ENCODE results near the gene CBR4.

Gene CBR4

GRCh38 chr4:169010125-169011023, at the start of gene CBR4:
CBR4 (minus strand) TSS chr4:169010255; CDS start chr4:169010089, 166 bp downstream.
- peaks cover 15% of the 10 kb centered on the region for H3K36me3 ChIP-seq (ENCODE audit: insufficient read depth, low read depth, low read length)
- no peaks in the 10 kb centered on the region for H3K27me3 ChIP-seq (ENCODE audit: insufficient read depth, low read length)
- H3K9me3 ChIP-seq (ENCODE audit: insufficient read depth, low read depth, low read length), result no peaks in the 10 kb centered on the region
- peak within 1 kb of the TSS; percentile 76 for H3K4me3 ChIP-seq (ENCODE audit: low read length)
- H3K27ac ChIP-seq (ENCODE audit: low read length), result peak within 1 kb of the TSS; percentile 15
- H3K4me1 ChIP-seq (ENCODE audit: insufficient read depth, low read length), result peaks cover 17% of the 10 kb centered on the region; the same call in 1 of the 2 replicates
- H3K9ac ChIP-seq (ENCODE audit: low read depth, low read length), result peak within 1 kb of the TSS; percentile 96

DNA sequence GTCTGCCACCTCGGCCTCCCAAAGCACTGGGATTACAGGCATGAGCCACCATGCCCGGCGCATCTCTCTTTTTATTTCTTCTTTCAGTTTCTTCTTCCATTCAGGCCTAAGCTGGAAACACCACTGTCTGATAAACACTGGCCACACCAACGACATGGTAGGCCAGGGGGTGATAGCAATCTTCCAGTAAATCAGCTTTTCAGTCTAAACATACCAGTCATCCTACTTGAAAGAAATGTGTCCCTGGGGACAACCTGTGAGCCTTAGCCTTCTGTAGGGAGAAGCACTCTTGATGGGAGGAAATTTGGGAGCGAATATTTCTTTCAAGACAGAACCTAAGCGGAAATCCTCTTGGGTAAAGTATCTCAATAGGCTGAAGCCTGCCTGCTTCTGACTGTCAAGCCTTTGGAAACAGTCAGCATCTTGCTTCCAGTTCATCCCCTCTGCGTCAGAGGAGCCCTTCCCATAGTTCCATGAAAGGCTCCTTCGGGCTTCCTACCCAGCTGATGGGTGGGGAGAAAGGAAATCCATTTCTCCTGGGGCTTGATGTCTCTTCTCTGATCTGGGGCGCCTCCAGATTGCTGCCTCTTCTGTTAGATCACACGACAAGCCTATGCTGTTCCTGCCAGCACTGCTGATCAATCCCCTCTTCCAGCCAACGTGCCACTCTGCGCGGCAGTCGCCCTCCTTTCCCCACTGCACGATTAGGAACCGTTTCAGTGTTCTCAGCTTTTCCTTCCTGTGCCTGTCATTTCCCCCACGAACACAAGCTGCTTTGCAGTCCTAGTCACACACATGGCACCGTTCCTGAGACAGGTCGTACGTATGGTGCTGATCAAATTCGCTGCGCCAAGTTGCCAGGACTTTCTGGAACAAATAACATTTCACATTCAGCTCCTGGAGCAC, 49.5 kb upstream of the CBR4 start:
- Histone ChIP-seq H3K4me1 (ENCODE audit: insufficient read depth, low read length) (no peaks in the 10 kb centered on the region), H3K27me3 (ENCODE audit: insufficient read depth, low read length) (no peaks in the 10 kb centered on the region), H3K4me3 (ENCODE audit: low read length) (no peak overlapping the region), H3K9me3 (ENCODE audit: insufficient read depth, low read depth, low read length) (no peaks in the 10 kb centered on the region), H3K9ac (ENCODE audit: low read depth, low read length) (no peak overlapping the region), H3K36me3 (ENCODE audit: insufficient read depth, low read depth, low read length) (no peaks in the 10 kb centered on the region), H3K27ac (ENCODE audit: low read length) (no peak overlapping the region)

DNA sequence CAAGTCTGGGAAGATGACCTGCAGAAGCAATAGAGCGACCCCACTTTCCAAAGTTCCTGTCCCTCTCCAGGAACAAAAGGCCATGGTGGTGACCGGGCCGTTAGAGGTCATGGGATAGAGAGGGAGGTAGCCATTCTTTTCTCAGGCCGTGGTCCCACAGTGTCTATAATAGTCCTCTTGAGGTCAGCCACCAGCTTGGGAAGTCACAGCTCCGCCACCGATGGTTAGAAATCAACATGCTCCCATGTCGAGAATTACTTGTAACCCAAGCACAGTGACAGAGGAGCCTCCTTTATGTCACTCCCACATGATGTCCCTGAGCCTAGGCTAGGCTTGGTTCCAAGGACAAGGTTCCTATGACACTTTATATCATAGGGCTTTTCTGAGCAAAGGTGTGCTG, 48.3 kb upstream of the CBR4 start:
- Histone ChIP-seq H3K36me3 (ENCODE audit: insufficient read depth, low read depth, low read length) (no peaks in the 10 kb centered on the region), H3K4me1 (ENCODE audit: insufficient read depth, low read length) (no peaks in the 10 kb centered on the region), H3K4me3 (ENCODE audit: low read length) (no peak overlapping the region), H3K9me3 (ENCODE audit: insufficient read depth, low read depth, low read length) (no peaks in the 10 kb centered on the region), H3K9ac (ENCODE audit: low read depth, low read length) (no peak overlapping the region), H3K27me3 (ENCODE audit: insufficient read depth, low read length) (no peaks in the 10 kb centered on the region), H3K27ac (ENCODE audit: low read length) (no peak overlapping the region)

DNA sequence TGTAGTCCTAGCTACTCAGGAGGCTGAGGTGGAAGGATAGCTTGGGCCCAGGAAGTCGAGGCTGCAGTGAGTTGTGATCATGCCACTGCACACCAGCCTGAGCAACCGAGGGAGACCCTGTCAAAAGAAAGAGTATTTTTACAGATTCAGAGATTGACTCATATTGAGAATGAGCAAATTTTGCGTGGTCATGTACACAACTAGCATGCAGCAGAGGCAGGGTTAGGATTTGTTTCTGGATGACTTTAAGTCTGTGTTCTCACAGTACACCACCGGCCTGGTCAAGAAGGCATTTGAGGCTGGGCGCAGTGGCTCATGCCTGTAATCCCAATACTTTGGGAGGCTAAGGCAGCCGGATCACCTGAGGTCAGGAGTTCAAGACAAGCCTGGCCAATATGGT, 44.8 kb upstream of the CBR4 start:
- no peak overlapping the region for H3K4me3 ChIP-seq (ENCODE audit: low read length)
- H3K36me3 ChIP-seq (ENCODE audit: insufficient read depth, low read depth, low read length), result no peaks in the 10 kb centered on the region
- no peak overlapping the region for H3K27ac ChIP-seq (ENCODE audit: low read length)
- H3K4me1 ChIP-seq (ENCODE audit: insufficient read depth, low read length), result peaks cover 6% of the 10 kb centered on the region; the same call in 1 of the 2 replicates
- H3K27me3 ChIP-seq (ENCODE audit: insufficient read depth, low read length), result no peaks in the 10 kb centered on the region
- H3K9ac ChIP-seq (ENCODE audit: low read depth, low read length), result no peak overlapping the region
- H3K9me3 ChIP-seq (ENCODE audit: insufficient read depth, low read depth, low read length), result no peaks in the 10 kb centered on the region

- Histone ChIP-seq H3K9me3 (ENCODE audit: insufficient read depth, low read depth, low read length) (no peaks in the 10 kb centered on the region), H3K4me3 (ENCODE audit: low read length) (no peak overlapping the region), H3K4me1 (ENCODE audit: insufficient read depth, low read length) (peaks cover 6% of the 10 kb centered on the region; the same call in 1 of the 2 replicates), H3K9ac (ENCODE audit: low read depth, low read length) (no peak overlapping the region), H3K27me3 (ENCODE audit: insufficient read depth, low read length) (no peaks in the 10 kb centered on the region), H3K36me3 (ENCODE audit: insufficient read depth, low read depth, low read length) (no peaks in the 10 kb centered on the region), H3K27ac (ENCODE audit: low read length) (no peak overlapping the region)
Observed at GRCh38 chr4:169052594-169052945, 42.5 kb upstream of the CBR4 start.

- H3K4me3 ChIP-seq (ENCODE audit: low read length), result no peak overlapping the region
- H3K9ac ChIP-seq (ENCODE audit: low read depth, low read length), result no peak overlapping the region
- H3K36me3 ChIP-seq (ENCODE audit: insufficient read depth, low read depth, low read length), result no peaks in the 10 kb centered on the region
- no peak overlapping the region for H3K27ac ChIP-seq (ENCODE audit: low read length)
- H3K9me3 ChIP-seq (ENCODE audit: insufficient read depth, low read depth, low read length), result no peaks in the 10 kb centered on the region
- peaks cover 6% of the 10 kb centered on the region; the same call in 1 of the 2 replicates for H3K4me1 ChIP-seq (ENCODE audit: insufficient read depth, low read length)
- no peaks in the 10 kb centered on the region for H3K27me3 ChIP-seq (ENCODE audit: insufficient read depth, low read length)
Observed at GRCh38 chr4:169051761-169052593, 41.9 kb upstream of the CBR4 start.

GRCh38 chr4:169050881-169051760, 41.1 kb upstream of the CBR4 start:
- Histone ChIP-seq H3K4me3 (ENCODE audit: low read length) (no peak overlapping the region), H3K36me3 (ENCODE audit: insufficient read depth, low read depth, low read length) (no peaks in the 10 kb centered on the region), H3K4me1 (ENCODE audit: insufficient read depth, low read length) (peaks cover 6% of the 10 kb centered on the region; the same call in 1 of the 2 replicates), H3K27me3 (ENCODE audit: insufficient read depth, low read length) (no peaks in the 10 kb centered on the region), H3K9me3 (ENCODE audit: insufficient read depth, low read depth, low read length) (no peaks in the 10 kb centered on the region), H3K27ac (ENCODE audit: low read length) (no peak overlapping the region), H3K9ac (ENCODE audit: low read depth, low read length) (no peak overlapping the region)

GRCh38 chr4:169050284-169050683, 40.2 kb upstream of the CBR4 start:
- no peak overlapping the region for H3K27ac ChIP-seq (ENCODE audit: low read length)

GRCh38 chr4:169048868-169049414, 38.9 kb upstream of the CBR4 start:
- H3K4me3 ChIP-seq (ENCODE audit: low read length), result no peak overlapping the region
- H3K9me3 ChIP-seq (ENCODE audit: insufficient read depth, low read depth, low read length), result no peaks in the 10 kb centered on the region
- H3K4me1 ChIP-seq (ENCODE audit: insufficient read depth, low read length), result peaks cover 6% of the 10 kb centered on the region; the same call in 1 of the 2 replicates
- no peak overlapping the region for H3K9ac ChIP-seq (ENCODE audit: low read depth, low read length)
- H3K36me3 ChIP-seq (ENCODE audit: insufficient read depth, low read depth, low read length), result no peaks in the 10 kb centered on the region
- H3K27ac ChIP-seq (ENCODE audit: low read length), result no peak overlapping the region
- no peaks in the 10 kb centered on the region for H3K27me3 ChIP-seq (ENCODE audit: insufficient read depth, low read length)

More at GRCh38 chr4:169050284-169050683, 40.2 kb upstream of the CBR4 start:
- H3K4me3 ChIP-seq (ENCODE audit: low read length), result no peak overlapping the region
- no peaks in the 10 kb centered on the region for H3K36me3 ChIP-seq (ENCODE audit: insufficient read depth, low read depth, low read length)
- H3K9me3 ChIP-seq (ENCODE audit: insufficient read depth, low read depth, low read length), result no peaks in the 10 kb centered on the region
- no peak overlapping the region for H3K9ac ChIP-seq (ENCODE audit: low read depth, low read length)
- H3K27me3 ChIP-seq (ENCODE audit: insufficient read depth, low read length), result no peaks in the 10 kb centered on the region
- peaks cover 6% of the 10 kb centered on the region; the same call in 1 of the 2 replicates for H3K4me1 ChIP-seq (ENCODE audit: insufficient read depth, low read length)

DNA sequence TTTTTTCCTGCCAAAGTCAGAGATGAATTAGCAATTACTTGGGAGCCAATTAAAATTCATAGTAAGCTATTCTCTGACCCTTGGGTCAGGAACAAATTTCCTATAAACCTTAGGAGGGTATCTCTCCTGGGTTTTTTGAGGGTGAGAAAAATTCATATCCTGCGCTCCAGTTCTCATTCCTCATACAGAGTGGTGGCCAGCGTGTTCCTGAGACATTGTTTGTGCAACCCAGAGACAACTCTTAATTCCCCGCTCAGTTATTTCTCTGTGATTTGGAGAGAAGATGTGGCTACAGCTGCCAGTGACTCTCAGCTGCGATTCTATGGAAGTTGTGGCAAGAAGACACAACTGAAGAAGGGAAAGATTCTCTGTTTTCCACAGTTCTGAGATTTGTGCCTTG, 37.9 kb upstream of the CBR4 start:
- H3K4me1 ChIP-seq (ENCODE audit: insufficient read depth, low read length), result peaks cover 6% of the 10 kb centered on the region; the same call in 1 of the 2 replicates
- H3K9ac ChIP-seq (ENCODE audit: low read depth, low read length), result no peak overlapping the region
- H3K27me3 ChIP-seq (ENCODE audit: insufficient read depth, low read length), result no peaks in the 10 kb centered on the region
- H3K27ac ChIP-seq (ENCODE audit: low read length), result no peak overlapping the region
- H3K36me3 ChIP-seq (ENCODE audit: insufficient read depth, low read depth, low read length), result no peaks in the 10 kb centered on the region
- no peaks in the 10 kb centered on the region for H3K9me3 ChIP-seq (ENCODE audit: insufficient read depth, low read depth, low read length)
- H3K4me3 ChIP-seq (ENCODE audit: low read length), result no peak overlapping the region
